Measurements from ENCODE around the gene LYPD3.

The LYPD3 gene

DNA sequence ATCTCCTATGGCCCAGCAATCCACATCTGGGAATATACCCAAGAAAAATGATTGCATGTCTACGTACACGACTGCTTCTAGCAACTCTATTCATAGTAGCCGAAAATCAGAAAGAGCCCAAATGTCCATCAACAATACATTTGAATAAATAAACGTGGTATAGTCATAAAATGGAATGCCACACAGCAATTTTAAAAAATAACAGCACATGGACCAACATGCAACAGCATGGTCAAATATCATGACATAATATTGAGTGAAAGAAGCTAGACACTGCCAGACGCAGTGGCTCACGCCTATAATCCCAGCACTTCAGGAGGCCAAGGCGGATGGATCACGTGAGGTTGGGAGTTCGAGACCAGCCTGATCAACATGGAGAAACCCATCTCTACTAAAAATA, 34.4 kb downstream of the LYPD3 start:
- in situ Hi-C loops (cut with HindIII; ENCODE audit: low sequenced_read_pairs), result no loop called here
- H3K4me3 ChIP-seq (ENCODE audit: low read depth, low read length), result no peak overlapping the region
- no peak for DNase-seq (ENCODE audit: low read depth, low spot score)
- TF ChIP-seq, protein P1, sequence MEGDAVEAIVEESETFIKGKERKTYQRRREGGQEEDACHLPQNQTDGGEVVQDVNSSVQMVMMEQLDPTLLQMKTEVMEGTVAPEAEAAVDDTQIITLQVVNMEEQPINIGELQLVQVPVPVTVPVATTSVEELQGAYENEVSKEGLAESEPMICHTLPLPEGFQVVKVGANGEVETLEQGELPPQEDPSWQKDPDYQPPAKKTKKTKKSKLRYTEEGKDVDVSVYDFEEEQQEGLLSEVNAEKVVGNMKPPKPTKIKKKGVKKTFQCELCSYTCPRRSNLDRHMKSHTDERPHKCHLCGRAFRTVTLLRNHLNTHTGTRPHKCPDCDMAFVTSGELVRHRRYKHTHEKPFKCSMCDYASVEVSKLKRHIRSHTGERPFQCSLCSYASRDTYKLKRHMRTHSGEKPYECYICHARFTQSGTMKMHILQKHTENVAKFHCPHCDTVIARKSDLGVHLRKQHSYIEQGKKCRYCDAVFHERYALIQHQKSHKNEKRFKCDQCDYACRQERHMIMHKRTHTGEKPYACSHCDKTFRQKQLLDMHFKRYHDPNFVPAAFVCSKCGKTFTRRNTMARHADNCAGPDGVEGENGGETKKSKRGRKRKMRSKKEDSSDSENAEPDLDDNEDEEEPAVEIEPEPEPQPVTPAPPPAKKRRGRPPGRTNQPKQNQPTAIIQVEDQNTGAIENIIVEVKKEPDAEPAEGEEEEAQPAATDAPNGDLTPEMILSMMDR (IDR thresholded peaks at IDR 0.05; ENCODE audit: low read depth, low read length), result no peak

- no peak overlapping the region for H3K4me3 ChIP-seq (ENCODE audit: low read depth, low read length)
- no peak for DNase-seq (ENCODE audit: low read depth, low spot score)
- TF ChIP-seq, protein P1 (IDR thresholded peaks at IDR 0.05; ENCODE audit: low read depth, low read length), result no peak
- in situ Hi-C loops (cut with HindIII; ENCODE audit: low sequenced_read_pairs), result no loop called here
Observed at GRCh38 chr19:43430142-43430710, 35.2 kb downstream of the LYPD3 start.

GRCh38 chr19:43429395-43429794, 36.0 kb downstream of the LYPD3 start:
- DNase-seq (ENCODE audit: low read depth, low spot score), result no peak
- TF ChIP-seq, protein P1 (IDR thresholded peaks at IDR 0.05; ENCODE audit: low read depth, low read length), result no peak
- in situ Hi-C loops (cut with HindIII; ENCODE audit: low sequenced_read_pairs), result no loop called here
- H3K4me3 ChIP-seq (ENCODE audit: low read depth, low read length), result no peak overlapping the region

- DNase-seq (ENCODE audit: low read depth, low spot score), result no peak
- in situ Hi-C loops (cut with HindIII; ENCODE audit: low sequenced_read_pairs), result no loop called here
- TF ChIP-seq, protein P1 (IDR thresholded peaks at IDR 0.05; ENCODE audit: low read depth, low read length), result peak; percentile 58
- H3K4me3 ChIP-seq (ENCODE audit: low read depth, low read length), result no peak overlapping the region
Observed at GRCh38 chr19:43425567-43426392, 39.6 kb downstream of the LYPD3 start.

- no peak overlapping the region for H3K4me3 ChIP-seq (ENCODE audit: low read depth, low read length)
- TF ChIP-seq, protein P1 (IDR thresholded peaks at IDR 0.05; ENCODE audit: low read depth, low read length), result no peak
- in situ Hi-C loops (cut with HindIII; ENCODE audit: low sequenced_read_pairs), result no loop called here
- DNase-seq (ENCODE audit: low read depth, low spot score), result no peak
Observed at GRCh38 chr19:43423779-43424178, 41.6 kb downstream of the LYPD3 start.

DNA sequence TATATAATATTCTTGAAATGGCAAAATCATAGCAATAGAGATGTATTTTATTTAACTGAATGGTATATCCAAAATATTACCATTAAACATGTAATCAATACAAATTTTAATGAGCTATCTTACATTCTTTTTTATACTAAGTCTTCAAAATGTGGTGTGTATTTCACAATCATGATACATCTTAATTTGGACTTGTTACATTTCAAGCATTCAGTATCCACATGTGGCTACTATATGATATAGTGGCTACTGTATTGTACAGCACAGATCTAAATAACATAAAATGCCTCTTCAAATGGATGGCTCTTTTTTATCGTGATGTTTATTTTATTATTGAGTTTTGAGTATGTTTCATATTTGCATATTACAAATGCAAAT, 42.7 kb downstream of the LYPD3 start:
- no peak overlapping the region for H3K4me3 ChIP-seq (ENCODE audit: low read depth, low read length)
- in situ Hi-C loops (cut with HindIII; ENCODE audit: low sequenced_read_pairs), result no loop called here
- TF ChIP-seq, protein P1 (IDR thresholded peaks at IDR 0.05; ENCODE audit: low read depth, low read length), result no peak
- no peak for DNase-seq (ENCODE audit: low read depth, low spot score)

All from astrocyte of the spinal cord (primary cell).